ENCODE data around the gene AKAIN1. TPM values are rescaled to one million over a fixed set of nuclear protein-coding genes. Genes with fewer than 3 reads are reported as not detected.

AKAIN1 gene
- total RNA-seq, 1 donor = not detected

DNA sequence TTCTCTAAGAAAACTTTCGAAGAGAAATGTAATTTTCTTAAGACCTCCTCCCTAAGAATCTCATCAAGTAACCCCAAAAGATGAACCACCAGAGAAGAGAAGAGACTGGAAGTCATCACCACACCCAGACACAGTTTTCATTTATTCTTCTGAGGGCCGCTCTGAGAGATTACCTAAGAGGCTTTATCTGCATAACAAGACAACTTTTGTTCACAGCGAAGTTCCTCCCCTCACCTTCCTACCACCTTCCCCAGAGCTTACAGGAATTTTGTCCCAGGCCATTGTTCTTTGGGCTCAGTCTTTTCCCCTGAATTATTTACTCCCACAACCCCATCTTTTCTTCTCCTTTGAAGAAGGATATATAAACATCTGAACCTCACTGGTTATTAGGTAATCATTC lies 92.8 kb downstream of the AKAIN1 start:
- H3K4me3 ChIP-seq (ENCODE audit: low read depth, low read length) = no peak overlapping the region
- no peak for DNase-seq (ENCODE audit: low read depth)
- TF ChIP-seq, protein P1, sequence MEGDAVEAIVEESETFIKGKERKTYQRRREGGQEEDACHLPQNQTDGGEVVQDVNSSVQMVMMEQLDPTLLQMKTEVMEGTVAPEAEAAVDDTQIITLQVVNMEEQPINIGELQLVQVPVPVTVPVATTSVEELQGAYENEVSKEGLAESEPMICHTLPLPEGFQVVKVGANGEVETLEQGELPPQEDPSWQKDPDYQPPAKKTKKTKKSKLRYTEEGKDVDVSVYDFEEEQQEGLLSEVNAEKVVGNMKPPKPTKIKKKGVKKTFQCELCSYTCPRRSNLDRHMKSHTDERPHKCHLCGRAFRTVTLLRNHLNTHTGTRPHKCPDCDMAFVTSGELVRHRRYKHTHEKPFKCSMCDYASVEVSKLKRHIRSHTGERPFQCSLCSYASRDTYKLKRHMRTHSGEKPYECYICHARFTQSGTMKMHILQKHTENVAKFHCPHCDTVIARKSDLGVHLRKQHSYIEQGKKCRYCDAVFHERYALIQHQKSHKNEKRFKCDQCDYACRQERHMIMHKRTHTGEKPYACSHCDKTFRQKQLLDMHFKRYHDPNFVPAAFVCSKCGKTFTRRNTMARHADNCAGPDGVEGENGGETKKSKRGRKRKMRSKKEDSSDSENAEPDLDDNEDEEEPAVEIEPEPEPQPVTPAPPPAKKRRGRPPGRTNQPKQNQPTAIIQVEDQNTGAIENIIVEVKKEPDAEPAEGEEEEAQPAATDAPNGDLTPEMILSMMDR (IDR thresholded peaks at IDR 0.05; ENCODE audit: insufficient read depth, low read length) = no peak

DNA sequence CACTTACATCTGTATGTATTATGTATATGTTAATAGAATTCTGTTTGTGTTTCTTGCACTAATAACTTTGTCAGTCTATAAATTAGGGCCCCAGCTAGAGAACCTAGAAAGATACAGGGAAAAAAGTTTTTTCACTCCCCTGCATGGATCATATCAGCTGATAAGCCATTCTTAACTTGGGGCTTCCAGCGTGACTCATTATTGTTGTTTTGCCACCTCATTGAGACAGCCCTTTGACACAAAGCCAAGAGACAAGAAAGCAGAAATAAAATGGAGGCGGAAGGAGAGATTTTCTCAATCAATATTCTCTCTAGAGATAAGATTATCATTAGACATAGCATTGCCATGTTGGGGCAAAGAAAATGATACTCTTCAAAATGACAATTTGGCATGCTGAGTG lies 93.4 kb downstream of the AKAIN1 start:
- no peak for DNase-seq (ENCODE audit: low read depth)
- no peak overlapping the region for H3K4me3 ChIP-seq (ENCODE audit: low read depth, low read length)
- TF ChIP-seq, protein P1 (IDR thresholded peaks at IDR 0.05; ENCODE audit: insufficient read depth, low read length) = no peak

DNA sequence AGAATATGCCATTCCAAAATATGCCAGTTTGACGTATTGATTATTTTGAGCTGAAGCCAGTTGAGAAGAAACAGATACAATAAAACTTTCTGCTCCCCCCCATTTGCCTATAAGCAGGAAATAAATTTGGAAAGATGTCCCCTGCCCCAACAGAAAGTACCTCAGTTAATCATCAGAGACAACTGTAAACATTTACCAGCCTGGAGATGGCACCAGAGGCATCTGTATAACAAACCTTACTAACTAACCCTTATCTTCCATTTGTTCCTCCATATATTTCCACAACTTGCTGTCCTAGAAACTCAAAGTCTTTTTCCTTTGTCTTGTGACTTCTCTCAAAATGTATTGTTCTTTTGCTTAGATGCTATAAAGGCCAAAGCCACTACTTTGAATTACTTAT lies 93.8 kb downstream of the AKAIN1 start:
- TF ChIP-seq, protein P1 (IDR thresholded peaks at IDR 0.05; ENCODE audit: insufficient read depth, low read length) = no peak
- DNase-seq (ENCODE audit: low read depth) = no peak

DNA sequence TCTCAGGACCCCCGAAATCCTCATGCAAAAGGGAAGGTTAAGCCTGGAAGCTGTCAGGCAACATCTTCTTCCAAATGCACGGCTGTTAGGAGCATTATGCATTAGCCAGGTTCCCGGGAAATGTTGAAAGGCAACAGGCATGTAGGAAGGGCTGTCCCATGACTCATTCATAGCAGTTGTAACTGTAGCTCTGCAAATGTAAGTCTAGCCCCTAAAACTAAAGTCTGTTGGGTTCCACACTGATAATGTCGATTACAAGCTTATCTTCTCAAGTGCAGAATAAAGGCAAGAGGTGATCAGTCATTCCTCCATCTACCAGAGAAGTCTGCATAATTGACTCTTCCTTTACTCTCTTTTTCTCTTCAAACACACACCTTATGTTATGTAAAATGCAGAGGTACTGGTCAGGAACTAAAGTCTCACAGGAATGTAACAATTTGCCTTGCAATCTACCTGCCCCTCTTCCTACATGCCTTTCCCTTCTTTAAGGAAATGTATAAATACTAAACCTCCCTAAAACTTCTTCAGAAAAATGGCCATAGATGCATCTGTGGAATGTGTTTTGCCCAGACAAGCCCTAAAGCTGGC lies 99.8 kb downstream of the AKAIN1 start:
- no peak overlapping the region for H3K4me3 ChIP-seq (ENCODE audit: low read depth, low read length)
- no peak for DNase-seq (ENCODE audit: low read depth)
- TF ChIP-seq, protein P1 (IDR thresholded peaks at IDR 0.05; ENCODE audit: insufficient read depth, low read length) = no peak

More for the DNA sequence above, 93.8 kb downstream of the AKAIN1 start:
- H3K4me3 ChIP-seq (ENCODE audit: low read depth, low read length) = no peak overlapping the region

DNA sequence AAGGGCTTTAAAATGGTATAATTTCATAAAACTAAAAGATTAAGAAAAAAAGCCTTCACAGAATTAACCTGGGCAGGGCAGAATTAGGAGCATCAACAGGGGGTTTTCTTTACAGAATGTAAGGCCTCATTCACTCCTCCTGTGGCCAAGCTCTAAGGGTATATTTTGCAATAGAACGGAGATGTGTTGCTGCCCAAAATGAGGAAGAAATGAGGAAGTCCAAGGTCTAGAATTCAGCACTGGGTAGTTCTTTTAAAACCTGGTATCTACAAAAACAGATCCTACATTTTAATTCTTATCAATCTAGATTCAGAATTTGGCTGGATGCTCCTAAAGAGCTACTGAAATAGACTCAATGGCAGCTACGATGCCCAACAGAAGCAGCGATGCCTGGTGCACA lies 101.8 kb downstream of the AKAIN1 start:
- no peak for DNase-seq (ENCODE audit: low read depth)
- TF ChIP-seq, protein P1 (IDR thresholded peaks at IDR 0.05; ENCODE audit: insufficient read depth, low read length) = no peak
- no peak overlapping the region for H3K4me3 ChIP-seq (ENCODE audit: low read depth, low read length)

DNA sequence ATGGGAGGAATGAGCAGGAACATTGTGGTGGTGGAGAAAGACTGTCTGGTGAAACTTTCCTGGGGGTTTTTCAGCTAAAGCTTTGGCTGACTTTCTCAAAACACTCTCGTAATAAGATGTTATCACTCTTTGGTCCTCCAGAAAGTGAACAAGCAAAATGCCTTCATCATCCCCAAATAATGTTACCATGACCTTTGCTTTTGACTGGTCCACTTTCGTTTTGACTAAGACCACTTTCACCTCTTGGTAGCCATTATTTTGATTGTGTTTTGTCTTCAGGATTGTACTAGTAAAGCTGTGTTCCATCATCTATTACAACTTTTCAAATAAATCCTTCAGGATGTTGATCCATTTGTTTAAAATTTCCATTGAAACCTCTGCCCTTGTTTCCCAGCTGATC lies 103.2 kb downstream of the AKAIN1 start:
- H3K4me3 ChIP-seq (ENCODE audit: low read depth, low read length) = no peak overlapping the region
- TF ChIP-seq, protein P1 (IDR thresholded peaks at IDR 0.05; ENCODE audit: insufficient read depth, low read length) = no peak
- DNase-seq (ENCODE audit: low read depth) = no peak

Other genes with a start within 250 kb of the AKAIN1 start
- 17.4 and 35.8 TPM in 2 replicates for gene ZBTB14, start 98.5 kb upstream of the AKAIN1 start, total RNA-seq (ENCODE audit: low replicate concordance)

Data from fibroblast of the aortic adventitia (primary cell).